Stimulated activated naive B cell treated with anti-CD40 and anti-IgM and Interleukin-4, amounts not matched to agents 10 μg/mL and 1 μg/mL and 100 μg/mL, for 72 hours (primary cell): ENCODE results near the gene DACH2.
A peak's percentile ranks its signal among the peaks of the same experiment; 100 is the strongest.

ENCODE experiments used
- ATAC-seq, 2 donors: fragments of 150-1000 bp; cut with Tn5 transposase; replicated peaks; 2 replicates each; pipeline ENCODE4 v1.10.0; 2021; ENCODE audit warnings: moderate library complexity in 1 of 2
- DNase-seq: peaks from one replicate; pipeline ENCODE4 v3.0.0; 2021
- H3K27ac Mint-ChIP-seq: one replicate; pipeline ENCODE4 v1.8.0; 2022; ENCODE audit warnings: mild to moderate bottlenecking, mixed read lengths
- H3K27me3 Mint-ChIP-seq, 2 donors: one replicate each; pipeline ENCODE4 v1.8.0; 2022; ENCODE audit warnings: mixed read lengths in 2 of 2
- H3K36me3 Mint-ChIP-seq, 2 donors: one replicate each; pipeline ENCODE4 v1.8.0; 2022; ENCODE audit warnings: mixed read lengths in 2 of 2, mild to moderate bottlenecking in 1 of 2
- H3K4me1 Mint-ChIP-seq, 2 donors: one replicate each; pipeline ENCODE4 v1.8.0; 2022; ENCODE audit warnings: mixed read lengths in 2 of 2, mild to moderate bottlenecking in 1 of 2
- H3K4me3 Mint-ChIP-seq, 2 donors: one replicate each; pipeline ENCODE4 v1.8.0; 2022; ENCODE audit warnings: mild to moderate bottlenecking in 2 of 2, mixed read lengths in 2 of 2, moderate library complexity in 1 of 2
- H3K9me3 Mint-ChIP-seq, 2 donors: one replicate each; pipeline ENCODE4 v1.8.0; 2022; ENCODE audit warnings: mixed read lengths in 2 of 2, mild to moderate bottlenecking in 1 of 2

DACH2 gene

GRCh38 chrX:86747091-86747490, 598.8 kb downstream of the DACH2 start:
- no peak for ATAC-seq
- Mint-ChIP-seq H3K9me3 (peaks cover 0 to 3% of the 10 kb centered on the region in 2 donors), H3K4me3 (no peak overlapping the region), H3K27me3 (no peaks in the 10 kb centered on the region), H3K4me1 (no peaks in the 10 kb centered on the region), H3K27ac (no peak overlapping the region), H3K36me3 (no peaks in the 10 kb centered on the region)
- no peak for DNase-seq

- no peak overlapping the region for H3K4me3 Mint-ChIP-seq
- H3K36me3 Mint-ChIP-seq: no peaks in the 10 kb centered on the region
- no peak for DNase-seq
- ATAC-seq: no peak
- peaks cover 5 to 7% of the 10 kb centered on the region in 2 donors for H3K9me3 Mint-ChIP-seq
- H3K4me1 Mint-ChIP-seq: no peaks in the 10 kb centered on the region
- no peak overlapping the region for H3K27ac Mint-ChIP-seq
- no peaks in the 10 kb centered on the region for H3K27me3 Mint-ChIP-seq
These were observed 657.0 kb downstream of the DACH2 start for GRCh38 chrX:86805241-86805640.

- no peak overlapping the region for H3K4me3 Mint-ChIP-seq
- H3K9me3 Mint-ChIP-seq: peaks cover 5 to 7% of the 10 kb centered on the region in 2 donors
- no peaks in the 10 kb centered on the region for H3K36me3 Mint-ChIP-seq
- H3K27me3 Mint-ChIP-seq: no peaks in the 10 kb centered on the region
- DNase-seq (no peak), ATAC-seq (peak in 1 of 2 donors; percentile 47)
- H3K4me1 Mint-ChIP-seq: no peaks in the 10 kb centered on the region
- H3K27ac Mint-ChIP-seq: no peak overlapping the region
These were observed 658.5 kb downstream of the DACH2 start for GRCh38 chrX:86806786-86807185.

- no peak overlapping the region for H3K4me3 Mint-ChIP-seq
- H3K27ac Mint-ChIP-seq: no peak overlapping the region
- H3K27me3 Mint-ChIP-seq: no peaks in the 10 kb centered on the region
- no peaks in the 10 kb centered on the region for H3K4me1 Mint-ChIP-seq
- ATAC-seq (no peak), DNase-seq (no peak)
- no peaks in the 10 kb centered on the region for H3K36me3 Mint-ChIP-seq
- H3K9me3 Mint-ChIP-seq: peaks cover 5 to 7% of the 10 kb centered on the region in 2 donors
These were observed 661.4 kb downstream of the DACH2 start for GRCh38 chrX:86809651-86810050.

- DNase-seq (no peak), ATAC-seq (no peak)
- no peaks in the 10 kb centered on the region for H3K4me1 Mint-ChIP-seq
- H3K9me3 Mint-ChIP-seq: peaks cover 0 to 6% of the 10 kb centered on the region in 2 donors
- no peaks in the 10 kb centered on the region for H3K27me3 Mint-ChIP-seq
- no peaks in the 10 kb centered on the region for H3K36me3 Mint-ChIP-seq
- H3K27ac Mint-ChIP-seq: no peak overlapping the region
- H3K4me3 Mint-ChIP-seq: no peak overlapping the region
These were observed 681.5 kb downstream of the DACH2 start for GRCh38 chrX:86829786-86830185.

- no peak overlapping the region for H3K4me3 Mint-ChIP-seq
These were observed 682.4 kb downstream of the DACH2 start for GRCh38 chrX:86830685-86831084.

GRCh38 chrX:86845101-86845500, 696.9 kb downstream of the DACH2 start:
- no peak overlapping the region for H3K27ac Mint-ChIP-seq
- H3K4me3 Mint-ChIP-seq: no peak overlapping the region
- H3K9me3 Mint-ChIP-seq: peaks cover 0 to 10% of the 10 kb centered on the region in 2 donors
- H3K4me1 Mint-ChIP-seq: no peaks in the 10 kb centered on the region
- DNase-seq: no peak
- ATAC-seq: no peak
- no peaks in the 10 kb centered on the region for H3K36me3 Mint-ChIP-seq
- no peaks in the 10 kb centered on the region for H3K27me3 Mint-ChIP-seq

More at GRCh38 chrX:86830685-86831084, 682.4 kb downstream of the DACH2 start:
- DNase-seq: no peak
- Mint-ChIP-seq H3K27me3 (no peaks in the 10 kb centered on the region), H3K27ac (no peak overlapping the region), H3K36me3 (no peaks in the 10 kb centered on the region), H3K4me1 (no peaks in the 10 kb centered on the region), H3K9me3 (peaks cover 0 to 4% of the 10 kb centered on the region in 2 donors)
- no peak for ATAC-seq
